SK-N-SH (cell line): ENCODE measurements around the gene NBEAL2. TPM values are rescaled to one million over a fixed set of nuclear protein-coding genes. Genes with fewer than 3 reads are reported as not detected.
A peak's percentile ranks its signal among the peaks of the same experiment; 100 is the strongest.

Experiments used
- CTCF ChIA-PET: fragments of 300-600, 350-600 bp; formaldehyde crosslinking; extraction: SDS; loops from one replicate; lab custom pipeline; 2021; lab: Yijun Ruan, JAX
- POLR2A ChIA-PET: fragments of 350-600 bp; sonication (Branson Sonifier 250); formaldehyde crosslinking; extraction: SDS; loops from one replicate; lab custom pipeline; 2020; ENCODE audit warnings: antibody characterized with exemption, inconsistent platforms; lab: Yijun Ruan, JAX
- DNase-seq: peaks from one replicate; pipeline ENCODE4 v3.0.0; 2012
- H2AFZ ChIP-seq: fragments of 200-600 bp; sonication (generic); 2 replicates; pipeline ENCODE4 v1.8.1; 2016; ENCODE audit warnings: antibody characterized with exemption, mild to moderate bottlenecking, low read depth
- H3F3A ChIP-seq: fragments of 200-600 bp; sonication (generic); replicated peaks from 2 replicates; pipeline ENCODE3; 2016; ENCODE audit warnings: antibody characterized with exemption, mild to moderate bottlenecking; ENCODE audit not compliant: insufficient read depth
- H3K27ac ChIP-seq, 2 experiments: fragments of 200-500 bp in 1 of 2; fragments of 200-600 bp in 1 of 2; sonication (Bioruptor generic) in 1 of 2; sonication (generic), shearing (Covaris generic) in 1 of 2; 2 replicates each; pipeline versions ENCODE4 v1.5.1 to v1.6.1; 2014 to 2016; ENCODE audit warnings: low read depth in 2 of 2, inconsistent platforms in 1 of 2, low read length in 1 of 2, mild to moderate bottlenecking in 1 of 2, mixed read lengths in 1 of 2
- H3K27me3 ChIP-seq: fragments of 200-600 bp; sonication (generic), shearing (Covaris generic); 2 replicates; pipeline ENCODE4 v1.6.1; 2016; ENCODE audit warnings: mixed run types; ENCODE audit not compliant: insufficient read depth
- H3K36me3 ChIP-seq, 2 experiments: fragments of 200-500 bp in 1 of 2; fragments of 200-600 bp in 1 of 2; sonication (Bioruptor generic) in 1 of 2; sonication (generic) in 1 of 2; replicated peaks in 1 of 2; 2 replicates each; pipeline versions ENCODE3 to v1.5.1; 2014 to 2016; ENCODE audit warnings: low read length in 1 of 2, mild to moderate bottlenecking in 1 of 2; ENCODE audit not compliant: insufficient read depth in 2 of 2, control insufficient read depth in 1 of 2
- H3K4me1 ChIP-seq, 2 experiments: fragments of 200-500 bp in 1 of 2; fragments of 200-600 bp in 1 of 2; sonication (Bioruptor generic) in 1 of 2; sonication (generic), shearing (Covaris generic) in 1 of 2; 2 replicates each; pipeline versions ENCODE4 v1.5.1 to v1.6.1; 2014 to 2016; ENCODE audit warnings: low read depth in 1 of 2, low read length in 1 of 2, mixed run types in 1 of 2; ENCODE audit not compliant: insufficient read depth in 2 of 2, control insufficient read depth in 1 of 2
- H3K4me2 ChIP-seq: fragments of 200-600 bp; sonication (generic), shearing (Covaris generic); 2 replicates; pipeline ENCODE4 v1.6.1; 2017; ENCODE audit warnings: mixed run types
- H3K4me3 ChIP-seq, 2 experiments: fragments of 200-500 bp in 1 of 2; fragments of 200-600 bp in 1 of 2; sonication (Bioruptor generic) in 1 of 2; sonication (generic), shearing (Covaris generic) in 1 of 2; 2 replicates each; pipeline versions ENCODE4 v1.5.1 to v1.8.1; 2014 to 2016; ENCODE audit warnings: low read depth in 2 of 2, inconsistent platforms in 1 of 2, low read length in 1 of 2, mild to moderate bottlenecking in 1 of 2, mixed read lengths in 1 of 2, moderate library complexity in 1 of 2
- H3K79me2 ChIP-seq: fragments of 200-600 bp; sonication (generic); 2 replicates; pipeline ENCODE4 v1.8.1; 2017; ENCODE audit warnings: mild to moderate bottlenecking; ENCODE audit not compliant: insufficient read depth
- H3K9ac ChIP-seq: fragments of 200-600 bp; sonication (generic); 2 replicates; pipeline ENCODE4 v1.6.1; 2017; ENCODE audit warnings: mixed run types
- H3K9me2 ChIP-seq: fragments of 200-600 bp; sonication (generic); 2 replicates; pipeline ENCODE4 v1.6.1; 2017; ENCODE audit warnings: mixed run types
- H3K9me3 ChIP-seq: fragments of 200-600 bp; sonication (generic); 2 replicates; pipeline ENCODE4 v1.6.1; 2017; ENCODE audit warnings: mixed run types, mild to moderate bottlenecking, moderate library complexity
- H4K20me1 ChIP-seq: fragments of 200-600 bp; sonication (generic); 2 replicates; pipeline ENCODE4 v1.6.1; 2017; ENCODE audit warnings: mild to moderate bottlenecking, mixed run types; ENCODE audit not compliant: insufficient read depth
- CHD2 ChIP-seq: fragments of 150-350 bp; IDR thresholded peaks from 2 replicates; pipeline ENCODE4 v1.6.1; 2018; ENCODE audit warnings: low read length; ENCODE audit not compliant: partially characterized antibody
- ELF1 ChIP-seq: IDR thresholded peaks from 2 replicates; pipeline ENCODE4 v1.4.0; 2012
- EP300 ChIP-seq, 2 experiments: IDR thresholded peaks; 2 replicates each; pipeline versions ENCODE4 v1.4.0 to v1.6.1; 2012; ENCODE audit warnings: borderline replicate concordance in 1 of 2, low read depth in 1 of 2, low read length in 1 of 2
- EZH2phosphoT487 ChIP-seq: fragments of 200-600 bp; sonication (generic); IDR thresholded peaks from 2 replicates; pipeline ENCODE4 v1.6.1; 2017; ENCODE audit warnings: low read depth, mixed run types, mild to moderate bottlenecking, antibody characterized with exemption, moderate library complexity, borderline replicate concordance
- FOXM1 ChIP-seq: IDR thresholded peaks from 2 replicates; pipeline ENCODE4 v1.4.0; 2012; ENCODE audit warnings: low read depth, mild to moderate bottlenecking
- GABPA ChIP-seq: IDR thresholded peaks from 2 replicates; pipeline ENCODE4 v1.4.0; 2012; ENCODE audit warnings: low read depth, mild to moderate bottlenecking
- GATA2 ChIP-seq: sonication (generic); formaldehyde crosslinking; IDR thresholded peaks from 2 replicates; pipeline ENCODE4 v1.5.0; 2020; ENCODE audit warnings: mild to moderate bottlenecking, missing genetic modification reagents
- JUND ChIP-seq: IDR thresholded peaks from 2 replicates; pipeline ENCODE4 v1.4.0; 2012
- MEF2A ChIP-seq: IDR thresholded peaks from 2 replicates; pipeline ENCODE4 v1.4.0; 2012; ENCODE audit warnings: low read depth, borderline replicate concordance
- MXI1 ChIP-seq: IDR thresholded peaks from 2 replicates; pipeline ENCODE4 v1.6.1; 2012; ENCODE audit warnings: mild to moderate bottlenecking, low read depth, low read length, improper control_type of control experiment
- NFIC ChIP-seq: IDR thresholded peaks from 2 replicates; pipeline ENCODE4 v1.4.0; 2012; ENCODE audit warnings: borderline replicate concordance
- RAD21 ChIP-seq: IDR thresholded peaks from 2 replicates; pipeline ENCODE4 v1.6.1; 2012; ENCODE audit warnings: mild to moderate bottlenecking, low read length
- RFX5 ChIP-seq: IDR thresholded peaks from 2 replicates; pipeline ENCODE4 v1.6.1; 2012; ENCODE audit warnings: mild to moderate bottlenecking, improper control_type of control experiment, low read length
- SIN3A ChIP-seq: IDR thresholded peaks from 2 replicates; pipeline ENCODE4 v1.6.1; 2012; ENCODE audit warnings: low read depth, mild to moderate bottlenecking, low read length, moderate library complexity, borderline replicate concordance
- SMC3 ChIP-seq: IDR thresholded peaks from 2 replicates; pipeline ENCODE4 v1.6.1; 2012; ENCODE audit warnings: low read depth, low read length, improper control_type of control experiment
- TAF1 ChIP-seq: IDR thresholded peaks from 2 replicates; pipeline ENCODE4 v1.6.1; 2012; ENCODE audit warnings: low read depth, mild to moderate bottlenecking, low read length, moderate library complexity, borderline replicate concordance
- TCF12 ChIP-seq: IDR thresholded peaks from 2 replicates; pipeline ENCODE4 v1.4.0; 2012
- ZBTB33 ChIP-seq: IDR thresholded peaks from 2 replicates; pipeline ENCODE4 v1.4.0; 2012; ENCODE audit warnings: low read depth, borderline replicate concordance
- WGBS: methylation state at CpG from one replicate; pipeline ENCODE4 v1.1.6; 2017; ENCODE audit warnings: low lambda C conversion rate; 5-methylcytosine and 5-hydroxymethylcytosine counted together
- polyA plus RNA-seq, 3 experiments: library from polyadenylated mRNA; depleted of rRNA; stranded (reverse); fragments of >200 nt; gene quantifications; 2 replicates each; pipeline ENCODE4 v1.2.3, GENCODE V29; 2012
- TF ChIP-seq, protein P1 (sequence below): fragments of 150-350 bp; IDR thresholded peaks from 2 replicates; pipeline ENCODE4 v1.6.1; 2017; ENCODE audit warnings: antibody characterized with exemption, low read length, low read depth, borderline replicate concordance
- TF ChIP-seq, protein P2 (sequence below): IDR thresholded peaks from 2 replicates; pipeline ENCODE4; 2012

NBEAL2 gene
- polyA plus RNA-seq, 1 of the 3 experiments (the other 2 are of a cell fraction): 20.3 TPM

DNA sequence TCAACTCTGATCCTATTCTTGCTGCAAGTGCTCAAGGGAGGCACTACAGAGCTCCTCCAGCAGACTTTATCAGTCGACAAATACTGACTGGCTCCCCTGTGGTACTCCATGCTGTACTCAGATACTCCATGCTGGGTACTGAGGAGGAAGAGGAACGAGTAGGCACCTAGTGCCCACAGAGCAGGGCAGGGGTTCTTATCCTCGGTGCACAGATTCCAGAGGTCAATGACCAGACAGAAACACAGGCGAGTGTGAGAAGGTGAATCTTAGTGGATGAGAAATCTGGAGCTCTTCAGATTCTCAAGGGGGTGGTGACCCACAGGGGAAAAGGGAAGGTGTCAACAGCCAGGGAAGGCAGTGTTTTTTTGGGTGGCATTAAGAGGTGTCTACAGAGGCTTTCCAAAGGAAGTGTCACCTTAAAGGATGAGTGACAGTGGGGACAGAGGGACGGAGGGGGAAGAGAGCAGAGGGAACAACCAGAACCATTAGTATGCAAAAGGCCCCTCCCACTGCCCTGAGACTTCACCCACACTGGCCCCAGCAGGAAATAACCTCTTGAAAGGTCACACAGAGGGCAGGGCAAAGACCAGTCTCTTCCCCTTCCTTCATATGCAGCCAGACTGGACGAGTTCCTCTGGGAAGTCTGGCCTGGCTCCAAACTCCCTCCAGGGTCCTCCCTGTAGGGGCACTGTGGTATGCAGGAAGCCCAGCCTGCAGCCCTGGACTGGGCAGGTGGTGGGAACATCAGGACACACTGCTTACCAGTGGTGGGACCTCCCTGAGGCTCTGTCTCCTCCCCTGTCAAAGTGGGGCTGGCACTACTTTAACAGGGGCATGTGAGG is 30.4 kb upstream of the NBEAL2 start:
- H3F3A ChIP-seq: peaks cover 15% of the 10 kb centered on the region

More for the DNA sequence above, 30.4 kb upstream of the NBEAL2 start:
- Histone ChIP-seq H3K27ac (peak overlapping the region; percentile 71 to 87; a peak in 3 of 4 replicates), H3K27me3 (no peaks in the 10 kb centered on the region), H3K4me3 (no peak overlapping the region), H3K36me3 (peaks cover 0 to 10% of the 10 kb centered on the region in 2 experiments), H3K4me2 (peak overlapping the region; percentile 73), H4K20me1 (peaks cover 87% of the 10 kb centered on the region), H2AFZ (no peak overlapping the region), H3K9me2 (no peaks in the 10 kb centered on the region), H3K9me3 (no peaks in the 10 kb centered on the region), H3K9ac (no peak overlapping the region), H3K79me2 (peaks cover 97% of the 10 kb centered on the region), H3K4me1 (peaks cover 25 to 47% of the 10 kb centered on the region in 2 experiments)
- 85% methylated on average over 5 of the region's 6 CpGs for WGBS
- ChIA-PET POLR2A (no interaction called here), CTCF (interaction anchor here (1.5 to 2.7 kb wide), 3 partner anchors 14 to 103 kb away, joined by 3 to 11 read pairs (median 10); no protein-coding TSS in a partner anchor)
- DNase-seq: no peak
- TF ChIP-seq TAF1 (no peak), SIN3A (no peak), SMC3 (no peak), GATA2 (CRISPR knock-in tag) (no peak), CHD2 (no peak), ZBTB33 (no peak), GABPA (no peak), ELF1 (no peak), MXI1 (no peak), TCF12 (no peak), RAD21 (no peak), MEF2A (no peak), JUND (no peak), EZH2phosphoT487 (no peak), EP300 (IDR thresholded peaks at IDR 0.05; ENCODE audit: borderline replicate concordance in 1 of 2, low read depth in 1 of 2, low read length in 1 of 2) (no peak), RFX5 (no peak), NFIC (no peak), FOXM1 (no peak)
- TF ChIP-seq, protein P1, sequence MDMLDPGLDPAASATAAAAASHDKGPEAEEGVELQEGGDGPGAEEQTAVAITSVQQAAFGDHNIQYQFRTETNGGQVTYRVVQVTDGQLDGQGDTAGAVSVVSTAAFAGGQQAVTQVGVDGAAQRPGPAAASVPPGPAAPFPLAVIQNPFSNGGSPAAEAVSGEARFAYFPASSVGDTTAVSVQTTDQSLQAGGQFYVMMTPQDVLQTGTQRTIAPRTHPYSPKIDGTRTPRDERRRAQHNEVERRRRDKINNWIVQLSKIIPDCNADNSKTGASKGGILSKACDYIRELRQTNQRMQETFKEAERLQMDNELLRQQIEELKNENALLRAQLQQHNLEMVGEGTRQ: no peak
- TF ChIP-seq, protein P2, sequence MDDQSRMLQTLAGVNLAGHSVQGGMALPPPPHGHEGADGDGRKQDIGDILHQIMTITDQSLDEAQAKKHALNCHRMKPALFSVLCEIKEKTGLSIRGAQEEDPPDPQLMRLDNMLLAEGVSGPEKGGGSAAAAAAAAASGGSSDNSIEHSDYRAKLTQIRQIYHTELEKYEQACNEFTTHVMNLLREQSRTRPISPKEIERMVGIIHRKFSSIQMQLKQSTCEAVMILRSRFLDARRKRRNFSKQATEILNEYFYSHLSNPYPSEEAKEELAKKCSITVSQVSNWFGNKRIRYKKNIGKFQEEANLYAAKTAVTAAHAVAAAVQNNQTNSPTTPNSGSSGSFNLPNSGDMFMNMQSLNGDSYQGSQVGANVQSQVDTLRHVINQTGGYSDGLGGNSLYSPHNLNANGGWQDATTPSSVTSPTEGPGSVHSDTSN: no peak
